Left forelimb (tissue), 1 donor: ENCODE results near the gene INPP1.
A peak's percentile ranks its signal among the peaks of the same experiment; 100 is the strongest.
"Not testable (repeated sequence)": the region's sequence is repeated elsewhere in the genome, so short reads cannot be mapped to it uniquely, and the experiment has no call there.

Experiments used
- DNase-seq: peaks from one replicate; pipeline ENCODE4 v3.0.0-alpha.2; 2018; ENCODE audit warnings: low spot score

INPP1 gene

GRCh38 chr2:190343536-190344275 is at the start of gene INPP1:
TSS of gene INPP1 (plus strand) at chr2:190343589. CDS start at chr2:190360103, 16,514 bp downstream.
- DNase-seq, result peak; percentile 84

GRCh38 chr2:190297880-190298279 is 45.5 kb upstream of the INPP1 start:
- not testable (repeated sequence) for DNase-seq

GRCh38 chr2:190301032-190301431 is 42.4 kb upstream of the INPP1 start:
- no peak for DNase-seq

- no peak for DNase-seq
Observed at GRCh38 chr2:190302052-190302451, 41.3 kb upstream of the INPP1 start.

- no peak for DNase-seq
Observed at GRCh38 chr2:190303647-190304046, 39.7 kb upstream of the INPP1 start.

GRCh38 chr2:190304404-190304803 is 39.0 kb upstream of the INPP1 start:
- no peak for DNase-seq

GRCh38 chr2:190308031-190308430 is 35.4 kb upstream of the INPP1 start:
- no peak for DNase-seq

- DNase-seq, result no peak
Observed at GRCh38 chr2:190311893-190312634, 31.3 kb upstream of the INPP1 start.

- DNase-seq, result not testable (repeated sequence)
Observed at GRCh38 chr2:190312635-190313025, 30.8 kb upstream of the INPP1 start.

- DNase-seq, result no peak
Observed at GRCh38 chr2:190313880-190314279, 29.5 kb upstream of the INPP1 start.

GRCh38 chr2:190315273-190315672 is 28.1 kb upstream of the INPP1 start:
- no peak for DNase-seq

- no peak for DNase-seq
Observed at GRCh38 chr2:190318514-190318913, 24.9 kb upstream of the INPP1 start.

- DNase-seq, result peak; percentile 65
Observed at GRCh38 chr2:190318931-190319554, 24.3 kb upstream of the INPP1 start.

- DNase-seq, result peak; percentile 99
Observed at GRCh38 chr2:190319555-190320498, 23.6 kb upstream of the INPP1 start, which contains the start of gene HIBCH. TSS of gene HIBCH (minus strand) at chr2:190319826. CDS start at chr2:190319750, 76 bp downstream.

GRCh38 chr2:190320696-190321095 is 22.7 kb upstream of the INPP1 start:
- DNase-seq, result no peak

- no peak for DNase-seq
Observed at GRCh38 chr2:190323406-190323805, 20.0 kb upstream of the INPP1 start.

- no peak for DNase-seq
Observed at GRCh38 chr2:190325588-190325987, 17.8 kb upstream of the INPP1 start.

GRCh38 chr2:190327867-190328572 is 15.4 kb upstream of the INPP1 start:
- no peak for DNase-seq

GRCh38 chr2:190328573-190329147 is 14.7 kb upstream of the INPP1 start:
- no peak for DNase-seq

GRCh38 chr2:190333395-190333794 is 10.0 kb upstream of the INPP1 start:
- DNase-seq, result no peak

- DNase-seq, result no peak
Observed at GRCh38 chr2:190333928-190334327, 9.5 kb upstream of the INPP1 start.
